SK-N-SH (cell line): ENCODE results near the gene IRF1.

Source experiments
- FOXM1 ChIP-seq: IDR thresholded peaks from 2 replicates; pipeline ENCODE4 v1.4.0; 2012; ENCODE audit warnings: low read depth, mild to moderate bottlenecking
- GABPA ChIP-seq: IDR thresholded peaks from 2 replicates; pipeline ENCODE4 v1.4.0; 2012; ENCODE audit warnings: low read depth, mild to moderate bottlenecking
- JUND ChIP-seq: IDR thresholded peaks from 2 replicates; pipeline ENCODE4 v1.4.0; 2012
- TAF1 ChIP-seq: IDR thresholded peaks from 2 replicates; pipeline ENCODE4 v1.6.1; 2012; ENCODE audit warnings: low read depth, mild to moderate bottlenecking, low read length, moderate library complexity, borderline replicate concordance
- TF ChIP-seq, protein P1 (sequence below): fragments of 200-600 bp; sonication (generic); IDR thresholded peaks from 2 replicates; pipeline ENCODE4 v1.6.1; 2017; ENCODE audit warnings: antibody characterized with exemption, mild to moderate bottlenecking, moderate library complexity

DNA sequence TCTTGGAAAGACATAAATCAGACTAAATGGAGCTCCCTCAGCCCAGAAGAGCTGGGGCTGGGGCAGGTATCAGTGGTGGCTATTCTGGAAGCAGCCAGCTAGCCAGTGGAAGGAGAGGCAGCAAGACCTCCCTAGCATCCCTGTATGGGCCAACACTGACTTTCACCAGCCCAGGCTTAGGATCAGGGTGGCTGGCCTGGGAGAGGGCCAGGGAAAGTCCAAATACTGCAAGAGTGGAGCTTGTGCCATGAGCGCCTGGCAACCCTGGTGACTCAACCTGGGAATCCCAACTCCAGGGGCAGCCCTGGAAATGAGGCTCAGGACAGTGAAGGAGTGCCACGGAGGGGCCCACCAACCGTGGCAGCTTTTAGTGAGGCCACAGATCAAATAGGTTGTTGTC lies 7.6 kb upstream of the IRF1 start:
- TF ChIP-seq JUND (0 out of 2 replicates have a peak, but pooled peaks have one; percentile 14), GABPA (no peak), FOXM1 (no peak), TAF1 (no peak)
- TF ChIP-seq, protein P1, sequence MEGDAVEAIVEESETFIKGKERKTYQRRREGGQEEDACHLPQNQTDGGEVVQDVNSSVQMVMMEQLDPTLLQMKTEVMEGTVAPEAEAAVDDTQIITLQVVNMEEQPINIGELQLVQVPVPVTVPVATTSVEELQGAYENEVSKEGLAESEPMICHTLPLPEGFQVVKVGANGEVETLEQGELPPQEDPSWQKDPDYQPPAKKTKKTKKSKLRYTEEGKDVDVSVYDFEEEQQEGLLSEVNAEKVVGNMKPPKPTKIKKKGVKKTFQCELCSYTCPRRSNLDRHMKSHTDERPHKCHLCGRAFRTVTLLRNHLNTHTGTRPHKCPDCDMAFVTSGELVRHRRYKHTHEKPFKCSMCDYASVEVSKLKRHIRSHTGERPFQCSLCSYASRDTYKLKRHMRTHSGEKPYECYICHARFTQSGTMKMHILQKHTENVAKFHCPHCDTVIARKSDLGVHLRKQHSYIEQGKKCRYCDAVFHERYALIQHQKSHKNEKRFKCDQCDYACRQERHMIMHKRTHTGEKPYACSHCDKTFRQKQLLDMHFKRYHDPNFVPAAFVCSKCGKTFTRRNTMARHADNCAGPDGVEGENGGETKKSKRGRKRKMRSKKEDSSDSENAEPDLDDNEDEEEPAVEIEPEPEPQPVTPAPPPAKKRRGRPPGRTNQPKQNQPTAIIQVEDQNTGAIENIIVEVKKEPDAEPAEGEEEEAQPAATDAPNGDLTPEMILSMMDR, result no peak
